RWPE2 (cell line): ENCODE results near the gene TMOD1.
"Not testable (repeated sequence)": the region's sequence is repeated elsewhere in the genome, so short reads cannot be mapped to it uniquely, and the experiment has no call there.

Experiments used
- ATAC-seq: fragments of 200-7000 bp; cut with Tn5 transposase; 3 replicates; pipeline ENCODE4 v1.9.1; 2021; ENCODE audit warnings: low read depth
- DNase-seq: peaks from one replicate; pipeline ENCODE4 v3.0.0-alpha.2; 2020; ENCODE audit warnings: low spot score
- H3K27ac ChIP-seq: fragments of 450-650 bp; 2 replicates; pipeline ENCODE4 v1.5.1; 2017; ENCODE audit warnings: mild to moderate bottlenecking; ENCODE audit not compliant: poor library complexity, severe bottlenecking
- H3K27me3 ChIP-seq: fragments of 250-450 bp; sonication (Bioruptor Pico); 2 replicates; pipeline ENCODE4 v1.5.1; 2021; ENCODE audit warnings: mild to moderate bottlenecking, moderate library complexity; ENCODE audit not compliant: insufficient read depth, poor library complexity, severe bottlenecking
- H3K36me3 ChIP-seq: fragments of 250-450 bp; sonication (Bioruptor Pico); 2 replicates; pipeline ENCODE4 v1.5.1; 2020; ENCODE audit warnings: low read depth, mild to moderate bottlenecking, moderate library complexity
- H3K4me1 ChIP-seq: fragments of 250-450 bp; sonication (Bioruptor Pico); 2 replicates; pipeline ENCODE4 v1.5.1; 2021; ENCODE audit warnings: mild to moderate bottlenecking, moderate library complexity; ENCODE audit not compliant: insufficient read depth, poor library complexity, severe bottlenecking
- H3K4me3 ChIP-seq: fragments of 250-450 bp; sonication (Bioruptor Pico); 2 replicates; pipeline ENCODE4 v1.5.1; 2021; ENCODE audit warnings: mild to moderate bottlenecking, moderate library complexity; ENCODE audit not compliant: severe bottlenecking
- H3K9me3 ChIP-seq: fragments of 250-450 bp; sonication (Bioruptor Pico); 2 replicates; pipeline ENCODE4 v1.5.1; 2021; ENCODE audit warnings: mild to moderate bottlenecking, moderate library complexity; ENCODE audit not compliant: severe bottlenecking
- TF ChIP-seq, protein P1 (sequence below): fragments of 450-650 bp; IDR thresholded peaks from one replicate; pipeline ENCODE4 v1.5.1; 2017; ENCODE audit warnings: mild to moderate bottlenecking, moderate library complexity; ENCODE audit not compliant: poor library complexity, severe bottlenecking

The TMOD1 gene

GRCh38 chr9:97577051-97577450 is 75.6 kb downstream of the TMOD1 start:
- Histone ChIP-seq H3K4me3 (no peak overlapping the region), H3K27me3 (no peaks in the 10 kb centered on the region), H3K9me3 (no peaks in the 10 kb centered on the region), H3K4me1 (no peaks in the 10 kb centered on the region), H3K27ac (no peak overlapping the region), H3K36me3 (no peaks in the 10 kb centered on the region)
- no peak for DNase-seq
- no peak for ATAC-seq
- TF ChIP-seq, protein P1, sequence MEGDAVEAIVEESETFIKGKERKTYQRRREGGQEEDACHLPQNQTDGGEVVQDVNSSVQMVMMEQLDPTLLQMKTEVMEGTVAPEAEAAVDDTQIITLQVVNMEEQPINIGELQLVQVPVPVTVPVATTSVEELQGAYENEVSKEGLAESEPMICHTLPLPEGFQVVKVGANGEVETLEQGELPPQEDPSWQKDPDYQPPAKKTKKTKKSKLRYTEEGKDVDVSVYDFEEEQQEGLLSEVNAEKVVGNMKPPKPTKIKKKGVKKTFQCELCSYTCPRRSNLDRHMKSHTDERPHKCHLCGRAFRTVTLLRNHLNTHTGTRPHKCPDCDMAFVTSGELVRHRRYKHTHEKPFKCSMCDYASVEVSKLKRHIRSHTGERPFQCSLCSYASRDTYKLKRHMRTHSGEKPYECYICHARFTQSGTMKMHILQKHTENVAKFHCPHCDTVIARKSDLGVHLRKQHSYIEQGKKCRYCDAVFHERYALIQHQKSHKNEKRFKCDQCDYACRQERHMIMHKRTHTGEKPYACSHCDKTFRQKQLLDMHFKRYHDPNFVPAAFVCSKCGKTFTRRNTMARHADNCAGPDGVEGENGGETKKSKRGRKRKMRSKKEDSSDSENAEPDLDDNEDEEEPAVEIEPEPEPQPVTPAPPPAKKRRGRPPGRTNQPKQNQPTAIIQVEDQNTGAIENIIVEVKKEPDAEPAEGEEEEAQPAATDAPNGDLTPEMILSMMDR, result no peak

GRCh38 chr9:97578846-97579245 is 77.4 kb downstream of the TMOD1 start:
- no peak for DNase-seq
- H3K36me3 ChIP-seq, result no peaks in the 10 kb centered on the region
- TF ChIP-seq, protein P1, result no peak
- H3K27me3 ChIP-seq, result no peaks in the 10 kb centered on the region
- H3K4me1 ChIP-seq, result no peaks in the 10 kb centered on the region
- H3K4me3 ChIP-seq, result no peak overlapping the region
- ATAC-seq, result no peak
- no peaks in the 10 kb centered on the region for H3K9me3 ChIP-seq
- no peak overlapping the region for H3K27ac ChIP-seq

- no peak for DNase-seq
Observed at GRCh38 chr9:97579914-97580313, 78.4 kb downstream of the TMOD1 start.

GRCh38 chr9:97581590-97581989 is 80.1 kb downstream of the TMOD1 start:
- ATAC-seq, H3K27ac ChIP-seq: not testable (repeated sequence)

More at GRCh38 chr9:97579914-97580313, 78.4 kb downstream of the TMOD1 start:
- TF ChIP-seq, protein P1, result no peak
- ATAC-seq, result no peak
- Histone ChIP-seq H3K4me1 (no peaks in the 10 kb centered on the region), H3K27ac (no peak overlapping the region), H3K27me3 (no peaks in the 10 kb centered on the region), H3K4me3 (no peak overlapping the region), H3K36me3 (no peaks in the 10 kb centered on the region), H3K9me3 (no peaks in the 10 kb centered on the region)

DNA sequence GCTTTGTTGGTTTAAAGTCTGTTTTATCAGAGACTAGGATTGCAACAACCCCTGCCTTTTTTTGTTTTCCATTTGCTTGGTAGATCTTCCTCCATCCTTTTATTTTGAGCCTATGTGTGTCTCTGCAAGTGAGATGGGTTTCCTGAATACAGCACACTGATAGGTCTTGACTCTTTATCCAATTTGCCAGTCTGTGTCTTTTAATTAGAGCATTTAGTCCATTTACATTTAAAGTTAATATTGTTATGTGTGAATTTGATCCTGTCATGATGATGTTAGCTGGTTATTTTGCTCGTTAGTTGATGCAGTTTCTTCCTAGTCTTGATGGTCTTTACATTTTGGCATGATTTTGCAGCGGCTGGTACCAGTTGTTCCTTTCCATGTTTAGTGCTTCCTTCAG is 83.3 kb downstream of the TMOD1 start:
- not testable (repeated sequence) for H3K27ac ChIP-seq, H3K4me3 ChIP-seq, H3K36me3 ChIP-seq, DNase-seq, ATAC-seq, H3K9me3 ChIP-seq, H3K27me3 ChIP-seq, H3K4me1 ChIP-seq

More at GRCh38 chr9:97581590-97581989, 80.1 kb downstream of the TMOD1 start:
- not testable (repeated sequence) for DNase-seq, H3K9me3 ChIP-seq, H3K27me3 ChIP-seq, H3K36me3 ChIP-seq, H3K4me3 ChIP-seq, H3K4me1 ChIP-seq

- H3K4me3 ChIP-seq, H3K9me3 ChIP-seq, DNase-seq, H3K27ac ChIP-seq, H3K4me1 ChIP-seq, ATAC-seq, H3K27me3 ChIP-seq, H3K36me3 ChIP-seq: not testable (repeated sequence)
Observed at GRCh38 chr9:97586909-97587308, 85.4 kb downstream of the TMOD1 start.
